ENCODE measurements around the gene RTL3.

DNA sequence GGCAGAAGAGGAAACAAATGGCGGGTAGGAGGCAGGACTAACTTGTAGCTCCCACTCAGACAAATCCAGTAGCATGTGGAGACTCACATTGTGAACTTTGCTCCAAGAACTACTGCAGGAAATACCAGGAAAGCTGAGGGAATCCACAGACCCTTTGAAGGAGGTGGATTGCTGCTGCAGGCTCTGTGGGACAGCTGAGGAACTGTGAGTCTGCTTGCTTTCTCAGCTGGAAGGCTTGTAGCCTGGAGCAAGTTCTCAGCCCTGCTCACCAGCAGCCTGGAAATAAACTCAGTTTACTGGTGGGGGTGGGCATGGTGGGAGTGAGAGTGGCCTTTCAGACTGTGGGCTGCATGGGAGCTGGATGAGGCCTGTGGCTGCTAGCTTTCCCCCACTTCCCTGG lies 16.0 kb downstream of the RTL3 start:
- TF ChIP-seq POLR2A (IDR thresholded peaks at IDR 0.05): no peak
- TF ChIP-seq, protein P1, sequence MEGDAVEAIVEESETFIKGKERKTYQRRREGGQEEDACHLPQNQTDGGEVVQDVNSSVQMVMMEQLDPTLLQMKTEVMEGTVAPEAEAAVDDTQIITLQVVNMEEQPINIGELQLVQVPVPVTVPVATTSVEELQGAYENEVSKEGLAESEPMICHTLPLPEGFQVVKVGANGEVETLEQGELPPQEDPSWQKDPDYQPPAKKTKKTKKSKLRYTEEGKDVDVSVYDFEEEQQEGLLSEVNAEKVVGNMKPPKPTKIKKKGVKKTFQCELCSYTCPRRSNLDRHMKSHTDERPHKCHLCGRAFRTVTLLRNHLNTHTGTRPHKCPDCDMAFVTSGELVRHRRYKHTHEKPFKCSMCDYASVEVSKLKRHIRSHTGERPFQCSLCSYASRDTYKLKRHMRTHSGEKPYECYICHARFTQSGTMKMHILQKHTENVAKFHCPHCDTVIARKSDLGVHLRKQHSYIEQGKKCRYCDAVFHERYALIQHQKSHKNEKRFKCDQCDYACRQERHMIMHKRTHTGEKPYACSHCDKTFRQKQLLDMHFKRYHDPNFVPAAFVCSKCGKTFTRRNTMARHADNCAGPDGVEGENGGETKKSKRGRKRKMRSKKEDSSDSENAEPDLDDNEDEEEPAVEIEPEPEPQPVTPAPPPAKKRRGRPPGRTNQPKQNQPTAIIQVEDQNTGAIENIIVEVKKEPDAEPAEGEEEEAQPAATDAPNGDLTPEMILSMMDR (IDR thresholded peaks at IDR 0.05): no peak

Data from adrenal gland (tissue), 5 donors.